Measurements from ENCODE around the gene MRTFA.

DNA sequence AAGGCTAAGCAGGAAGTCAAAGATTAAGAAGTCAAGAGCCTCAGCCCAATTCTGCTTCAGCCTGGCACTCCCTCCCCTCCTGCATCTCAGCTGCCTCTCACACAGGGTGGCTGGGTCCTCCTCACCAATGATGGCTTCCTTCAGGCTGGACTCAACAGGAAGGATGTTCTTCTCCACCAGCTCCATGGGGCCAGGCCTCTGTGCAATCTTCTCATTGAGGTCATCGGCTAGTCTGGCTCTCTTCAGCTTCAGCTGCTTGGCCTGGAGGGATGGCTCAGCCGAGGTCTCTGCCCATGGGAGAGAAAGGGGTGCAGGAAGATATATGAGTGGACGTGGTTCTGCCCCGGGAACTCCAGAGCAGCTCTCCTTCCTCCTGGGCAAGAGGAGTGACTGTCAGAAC, 207.0 kb downstream of the MRTFA start:
- no peak for TF ChIP-seq POLR2A (IDR thresholded peaks at IDR 0.05; ENCODE audit: low read depth, low read length)
- no peak for TF ChIP-seq SPI1 (IDR thresholded peaks at IDR 0.05; ENCODE audit: low read depth, low read length)
- no peak for TF ChIP-seq TAF1 (IDR thresholded peaks at IDR 0.05; ENCODE audit: low read depth, low read length)
- TF ChIP-seq POLR2AphosphoS5 (IDR thresholded peaks at IDR 0.05; ENCODE audit: low read depth, low read length), result no peak
- no peak for TF ChIP-seq POU2F2 (IDR thresholded peaks at IDR 0.05; ENCODE audit: low read depth, low read length)
- no peak for TF ChIP-seq PAX5 (IDR thresholded peaks at IDR 0.05; ENCODE audit: insufficient read depth, low read length, severe bottlenecking)
